Activated CD4-positive, alpha-beta T cell treated with anti-CD3 and anti-CD28 coated beads for 24 hours (primary cell): ENCODE measurements around the gene PRKCI.
"Not testable (repeated sequence)": the region's sequence is repeated elsewhere in the genome, so short reads cannot be mapped to it uniquely, and the experiment has no call there.

Experiments used
- DNase-seq, 2 donors: peaks; one replicate each; pipeline ENCODE4 v3.0.0-alpha.2; 2020; ENCODE audit warnings: low read depth in 2 of 2

PRKCI gene

DNA sequence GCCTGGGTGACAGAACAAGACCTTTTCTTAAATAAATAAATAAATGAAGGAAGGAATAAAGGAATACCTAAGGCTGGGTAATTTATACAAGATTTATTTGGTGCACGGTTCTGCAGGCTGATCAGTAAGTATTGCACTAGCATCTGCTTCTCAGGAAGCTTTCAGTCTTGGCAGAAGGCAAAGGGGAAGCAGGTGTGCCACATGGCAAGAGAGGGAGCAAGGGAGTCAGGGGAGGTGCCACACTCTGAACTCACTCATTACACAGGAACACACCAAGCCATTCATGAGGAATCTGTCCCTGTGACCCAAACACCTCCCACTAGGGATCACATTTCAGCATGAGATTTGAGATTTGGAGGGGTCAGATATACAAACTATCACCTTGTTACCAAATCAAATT, 56.4 kb downstream of the PRKCI start:
- no peak for DNase-seq

DNA sequence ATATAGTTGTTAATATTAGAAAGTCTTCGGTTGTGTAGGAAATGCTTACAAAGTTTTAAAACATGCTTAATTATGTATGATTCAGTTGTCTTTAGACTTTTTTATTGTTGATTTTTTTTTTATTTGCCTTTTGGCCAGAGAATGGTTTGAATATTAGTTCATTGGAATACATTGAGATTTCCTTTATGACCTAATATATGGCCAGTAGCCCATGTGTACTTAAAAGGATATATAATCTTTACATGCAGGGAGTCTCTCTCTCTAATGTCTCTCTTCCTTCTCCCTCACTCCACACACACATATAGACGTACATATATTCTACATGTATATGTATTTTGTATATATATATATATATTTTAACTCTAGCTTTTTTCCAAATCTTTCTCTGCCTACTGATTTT, 68.0 kb downstream of the PRKCI start:
- DNase-seq = no peak

DNA sequence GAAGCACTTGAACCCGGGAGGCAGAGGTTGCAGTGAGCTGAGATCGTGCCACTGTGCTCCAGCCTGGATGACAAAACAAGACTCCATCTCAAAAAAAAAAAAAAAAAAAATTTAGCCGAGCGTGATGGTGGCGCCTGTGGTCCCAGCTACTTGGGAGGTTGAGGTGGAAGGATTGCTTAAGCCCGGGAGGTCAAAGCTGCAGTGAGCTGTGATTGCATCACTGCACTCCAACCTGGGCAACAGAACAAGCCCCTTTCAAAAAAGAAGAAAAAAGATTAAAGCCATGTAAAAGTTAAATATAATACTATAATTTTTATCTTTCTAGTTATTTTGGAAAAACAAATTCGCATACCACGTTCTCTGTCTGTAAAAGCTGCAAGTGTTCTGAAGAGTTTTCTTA, 73.4 kb downstream of the PRKCI start:
- no peak for DNase-seq

DNA sequence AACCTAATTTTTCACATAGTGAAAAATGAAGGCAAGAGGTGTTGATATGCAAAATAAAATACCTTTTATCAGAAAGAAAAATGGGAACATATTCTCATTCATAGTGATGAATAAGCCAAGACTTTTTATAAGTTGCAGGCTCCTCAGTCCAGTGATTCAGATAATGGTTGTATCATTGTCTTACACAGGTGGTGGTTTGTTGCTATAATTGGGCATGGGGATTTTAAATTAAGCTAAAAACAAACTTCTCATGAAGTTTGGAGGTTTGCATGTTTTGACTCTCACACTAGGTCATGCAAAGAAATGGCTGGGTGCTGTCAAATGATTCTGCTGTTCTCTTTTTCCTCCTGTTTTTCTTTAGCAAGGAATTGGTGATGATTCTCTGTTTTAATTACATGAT, 74.5 kb downstream of the PRKCI start:
- no peak for DNase-seq

DNA sequence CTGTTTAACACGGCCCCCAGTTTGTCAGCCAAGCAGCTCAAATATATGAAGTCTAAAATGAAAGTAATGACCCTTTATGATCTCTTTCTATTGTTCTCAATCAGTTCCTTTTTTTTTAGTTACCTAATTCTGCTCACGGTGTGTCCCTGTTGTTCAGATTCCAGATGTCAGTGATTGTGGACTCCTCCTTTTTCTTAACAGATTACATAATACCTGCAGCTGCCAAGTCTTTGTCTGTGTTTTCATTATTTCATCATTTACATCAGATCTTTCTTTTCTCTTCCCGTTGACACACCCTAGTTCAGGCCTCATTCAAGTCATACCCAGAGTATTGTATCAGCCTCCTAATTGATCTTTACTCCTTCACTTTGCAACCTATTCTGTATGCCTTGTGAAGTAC, 79.2 kb downstream of the PRKCI start:
- DNase-seq = no peak

DNA sequence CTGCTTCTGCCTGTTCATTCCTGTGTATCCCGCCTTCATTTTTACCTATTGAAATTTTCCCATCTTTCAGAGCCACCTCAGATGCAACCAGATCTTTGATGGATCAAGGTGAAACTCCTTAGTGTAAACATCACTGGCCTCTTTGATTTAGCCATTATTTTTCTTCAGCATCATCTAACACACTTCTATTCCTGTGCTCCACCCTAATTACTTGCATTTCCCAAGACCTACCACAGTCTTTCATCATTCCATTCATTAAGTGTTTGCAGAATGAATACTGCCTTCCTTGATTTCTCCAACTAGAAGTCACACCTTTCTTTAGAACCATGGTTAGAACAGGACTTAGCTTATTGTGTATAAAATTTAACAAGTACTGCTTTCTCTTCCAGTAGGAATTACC, 79.8 kb downstream of the PRKCI start:
- no peak for DNase-seq

DNA sequence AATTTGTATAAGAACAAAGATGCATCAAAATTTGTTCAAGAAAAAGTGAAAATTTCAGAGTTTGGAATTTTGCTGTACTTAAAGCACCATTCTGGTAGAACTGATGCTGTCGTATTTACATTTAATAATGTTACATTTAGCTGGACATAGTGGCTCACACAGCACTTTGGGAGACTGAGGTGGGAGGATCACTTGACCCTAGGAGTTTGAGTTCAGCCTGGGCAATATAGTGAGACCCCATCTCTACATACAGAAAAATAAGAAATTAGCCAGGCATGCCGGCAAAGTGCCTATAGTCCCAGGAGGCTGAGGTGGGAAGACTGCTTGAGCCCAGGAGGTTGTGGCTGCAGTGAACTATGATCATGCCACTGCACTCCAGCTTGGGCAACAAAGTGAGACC, 83.8 kb downstream of the PRKCI start:
- DNase-seq = no peak

DNA sequence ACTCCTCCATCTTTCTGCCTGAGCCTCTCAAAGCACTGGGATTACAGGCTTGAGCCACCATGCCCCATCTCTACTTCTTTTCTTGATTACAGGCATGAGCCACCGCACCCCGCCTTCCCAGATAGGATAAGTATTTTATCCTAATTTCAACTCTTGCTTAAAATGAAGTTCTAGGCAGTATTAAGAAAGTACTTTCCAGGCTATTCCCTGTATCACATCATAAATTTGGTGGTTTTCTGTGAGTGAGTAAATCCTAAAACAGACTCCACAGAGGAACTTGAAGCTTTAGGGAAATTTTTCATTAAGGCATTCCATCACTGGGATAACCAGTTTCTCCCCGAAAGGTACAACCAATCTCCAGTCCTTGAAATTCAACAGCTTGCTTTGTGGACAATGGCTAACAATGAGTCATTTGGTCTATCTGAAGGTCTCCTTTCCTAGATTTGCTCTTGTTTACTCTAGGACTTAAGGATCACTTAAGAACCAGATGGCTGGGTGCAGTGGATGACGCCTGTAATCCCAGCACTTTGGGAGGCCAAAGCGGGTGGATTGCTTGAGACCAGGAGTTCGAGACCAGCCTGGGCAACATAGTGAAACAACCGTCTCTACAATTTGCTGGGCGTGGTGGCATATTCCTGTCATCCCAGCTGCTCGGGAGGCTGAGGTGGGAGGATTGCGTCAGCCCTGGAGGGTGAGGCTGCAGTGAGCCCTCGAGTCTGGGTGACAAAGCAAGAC, 85.6 kb downstream of the PRKCI start:
- DNase-seq = no peak

GRCh38 chr3:170309046-170309445, 86.8 kb downstream of the PRKCI start:
- no peak for DNase-seq

DNA sequence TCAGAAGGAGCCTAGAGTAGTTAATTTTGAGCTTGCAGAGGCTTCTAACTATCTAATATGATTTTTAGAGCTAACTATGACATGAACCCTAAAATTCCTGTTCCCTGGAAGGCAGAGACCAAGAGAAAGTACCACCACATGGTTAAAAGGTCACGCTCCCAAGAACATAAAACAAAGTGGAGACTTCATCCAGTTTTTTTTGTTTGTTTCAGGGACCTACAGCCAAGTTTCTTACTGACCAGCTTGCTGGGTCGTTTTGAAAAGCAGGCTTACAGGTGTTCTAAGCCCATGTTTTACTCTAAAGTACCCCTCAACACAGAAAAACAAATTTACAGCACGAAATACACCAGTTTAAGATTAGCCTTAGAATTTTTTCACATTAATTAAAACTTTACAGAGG, 95.7 kb downstream of the PRKCI start:
- no peak for DNase-seq

GRCh38 chr3:170320461-170321121, 98.4 kb downstream of the PRKCI start:
- no peak for DNase-seq

DNA sequence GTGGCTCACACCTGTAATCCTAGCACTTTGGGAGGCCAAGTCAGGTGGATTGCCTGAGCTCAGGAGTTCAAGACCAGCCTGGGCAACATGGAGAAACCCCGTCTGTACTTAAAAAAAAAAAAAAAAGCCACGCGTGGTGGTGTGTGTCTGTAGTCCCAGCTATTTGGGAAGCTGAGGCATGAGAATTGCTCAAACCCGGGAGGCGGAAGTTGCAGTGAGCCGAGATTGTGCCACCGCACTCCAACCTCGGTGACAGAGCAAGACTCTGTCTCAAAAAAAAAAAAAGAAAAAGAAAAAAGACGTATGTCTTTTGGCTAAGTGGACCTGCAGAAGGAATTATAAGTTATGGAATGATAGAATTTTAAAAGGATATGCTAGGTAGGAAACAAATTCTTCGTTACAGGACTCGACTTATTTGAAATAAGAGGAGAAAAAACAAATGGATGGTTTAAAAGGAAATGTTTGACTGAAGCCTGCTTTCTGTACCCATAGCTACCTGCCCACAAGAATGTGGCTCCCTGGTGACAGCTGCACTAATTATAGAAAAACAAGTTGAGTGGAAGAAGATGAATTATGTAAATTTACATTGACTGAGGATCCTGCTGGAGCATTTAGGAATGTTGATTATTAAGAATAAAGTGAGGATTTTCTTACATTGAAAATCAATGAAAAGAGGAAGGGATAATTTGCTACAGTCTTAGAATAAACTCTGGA, 99.3 kb downstream of the PRKCI start:
- DNase-seq = no peak

DNA sequence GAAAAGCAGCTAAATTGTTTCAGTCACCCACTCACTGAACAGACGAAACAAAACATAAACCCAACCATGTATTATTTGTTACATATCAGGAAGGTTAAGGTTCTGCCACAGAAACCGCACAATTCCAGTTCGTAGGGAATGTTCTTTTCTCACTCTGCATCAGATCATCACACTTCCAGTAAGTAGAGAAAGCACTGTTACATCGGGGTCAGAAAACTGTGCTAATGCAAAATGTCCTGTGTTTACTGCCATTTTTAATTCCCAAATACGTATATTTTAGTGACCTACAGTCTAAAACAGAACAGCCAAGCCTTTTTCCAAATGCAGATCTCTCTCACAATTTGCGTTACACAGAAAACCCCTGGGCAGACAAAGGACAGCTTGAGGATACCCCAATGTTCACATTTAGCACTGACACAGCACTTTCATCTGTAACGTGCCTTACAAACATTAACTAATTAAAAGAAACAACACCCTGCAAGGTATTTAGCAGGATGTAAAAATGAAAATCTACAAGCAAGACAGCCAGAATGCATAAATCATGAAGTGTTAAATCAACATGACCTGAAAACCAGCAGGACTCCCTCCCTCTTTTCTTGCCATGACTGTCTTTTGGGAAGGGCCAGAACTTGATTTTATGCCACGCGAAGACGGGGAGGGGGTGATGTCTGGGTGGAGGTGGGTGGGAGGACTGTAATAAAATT, 100.5 kb downstream of the PRKCI start:
- DNase-seq = no peak

- DNase-seq = no peak
Observed at GRCh38 chr3:170323331-170323730, 101.1 kb downstream of the PRKCI start.

GRCh38 chr3:170324962-170325361, 102.7 kb downstream of the PRKCI start:
- DNase-seq = no peak

DNA sequence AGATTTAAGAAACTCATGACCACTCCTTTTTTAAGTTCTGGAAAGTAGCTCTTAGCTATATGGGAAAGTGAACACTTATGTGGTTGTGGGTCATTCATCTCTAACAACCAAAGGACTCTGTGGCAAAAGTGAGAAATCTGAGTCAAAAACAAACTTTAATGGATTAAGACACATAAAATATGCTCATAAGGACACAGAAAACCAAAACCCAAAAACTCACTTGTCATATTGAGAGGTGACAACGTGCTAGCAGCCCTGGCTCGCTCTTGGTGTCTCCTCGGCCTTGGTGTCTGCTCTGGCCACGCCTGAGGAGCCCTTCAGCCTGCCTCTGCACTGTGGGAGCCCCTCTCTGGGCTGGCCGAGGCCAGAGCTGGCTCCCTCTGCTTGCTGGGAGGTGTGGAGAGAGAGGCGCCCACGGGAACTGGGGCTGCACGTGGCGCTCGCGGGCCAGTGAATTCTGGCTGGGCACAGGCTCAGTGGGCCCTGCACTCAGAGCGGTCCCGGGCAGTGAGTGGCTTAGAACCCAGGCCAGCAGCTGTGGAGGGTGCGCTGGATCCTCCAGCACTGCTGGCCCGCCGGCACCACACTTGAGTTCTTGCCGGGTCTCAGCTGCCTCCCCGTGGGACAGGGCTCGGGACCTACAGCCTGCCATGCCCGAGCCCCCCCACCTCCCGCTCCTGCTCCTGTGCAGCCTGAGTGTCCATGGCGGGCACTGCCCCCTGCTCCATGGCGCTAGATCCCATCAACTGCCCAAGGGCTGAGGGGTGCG, 105.0 kb downstream of the PRKCI start:
- no peak for DNase-seq

DNA sequence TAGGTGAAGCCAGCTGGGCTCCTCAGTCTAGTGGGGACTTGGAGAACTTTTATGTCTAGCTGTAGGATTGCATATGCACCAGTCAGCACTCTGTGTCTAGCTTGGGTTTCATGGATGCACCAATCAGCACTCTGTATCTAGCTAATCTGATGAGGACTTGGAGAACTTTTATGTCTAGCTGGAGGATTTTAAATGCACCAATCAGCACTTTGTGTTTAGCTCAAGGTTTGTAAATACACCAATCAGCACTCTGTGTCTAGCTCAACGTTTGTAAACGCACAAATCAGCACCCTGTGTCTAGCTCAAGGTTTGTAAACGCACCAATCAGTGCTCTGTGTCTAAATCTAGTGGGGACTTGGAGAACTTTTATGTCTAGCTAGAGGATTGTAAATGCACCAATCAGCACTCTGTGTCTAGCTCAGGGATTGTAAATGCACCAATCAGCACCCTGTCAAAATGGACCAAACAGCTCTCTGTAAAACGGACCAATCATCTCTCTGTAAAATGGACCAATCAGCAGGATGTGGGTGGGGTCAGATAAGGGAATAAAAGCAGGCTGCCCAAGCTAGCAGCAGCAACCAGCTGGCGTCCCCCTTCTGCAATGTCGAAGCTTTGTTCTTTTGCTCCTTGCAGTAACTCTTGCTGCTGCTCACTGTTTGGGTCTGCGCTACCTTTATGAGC, 105.8 kb downstream of the PRKCI start:
- DNase-seq = not testable (repeated sequence)

DNA sequence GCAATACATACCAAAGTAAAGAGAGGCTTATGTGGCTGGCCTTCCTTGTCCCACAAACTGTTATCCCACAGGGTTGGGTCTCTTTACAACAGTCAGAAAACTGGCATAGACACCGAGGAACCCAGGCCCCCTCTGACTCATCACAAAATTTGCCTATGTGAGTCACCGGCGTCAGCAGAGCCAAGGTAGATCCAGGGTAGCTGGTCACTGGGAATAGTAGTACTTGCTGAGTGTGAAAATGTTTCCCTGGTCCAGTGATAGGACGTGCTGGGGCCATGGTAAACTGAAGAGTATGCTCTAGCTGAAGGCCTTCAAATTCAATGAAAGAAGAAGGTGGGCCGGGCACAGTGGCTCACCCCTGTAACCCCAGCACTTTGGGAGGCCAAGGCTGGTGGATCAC, 108.1 kb downstream of the PRKCI start:
- DNase-seq = no peak

DNA sequence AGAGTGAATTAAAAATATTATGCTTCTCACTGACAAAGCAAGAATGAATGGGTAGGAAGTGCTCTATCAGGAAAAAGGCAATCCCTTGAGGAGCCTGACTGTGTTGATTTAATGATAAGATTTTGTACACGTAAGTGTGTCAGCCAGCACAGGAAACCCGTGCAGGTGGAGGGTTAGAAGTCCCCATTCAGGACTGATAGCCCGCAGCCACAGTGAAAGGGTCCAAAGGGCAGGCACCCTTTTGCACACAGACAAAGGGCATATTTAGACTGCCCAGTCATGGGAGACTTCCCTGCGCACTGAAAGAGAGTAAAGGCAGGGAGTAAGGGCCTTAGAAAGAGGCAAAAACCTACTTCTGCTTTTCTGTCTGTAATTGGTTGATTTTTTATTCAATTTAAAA, 108.9 kb downstream of the PRKCI start:
- DNase-seq = no peak

GRCh38 chr3:170337420-170337819, 115.2 kb downstream of the PRKCI start:
- DNase-seq = no peak

DNA sequence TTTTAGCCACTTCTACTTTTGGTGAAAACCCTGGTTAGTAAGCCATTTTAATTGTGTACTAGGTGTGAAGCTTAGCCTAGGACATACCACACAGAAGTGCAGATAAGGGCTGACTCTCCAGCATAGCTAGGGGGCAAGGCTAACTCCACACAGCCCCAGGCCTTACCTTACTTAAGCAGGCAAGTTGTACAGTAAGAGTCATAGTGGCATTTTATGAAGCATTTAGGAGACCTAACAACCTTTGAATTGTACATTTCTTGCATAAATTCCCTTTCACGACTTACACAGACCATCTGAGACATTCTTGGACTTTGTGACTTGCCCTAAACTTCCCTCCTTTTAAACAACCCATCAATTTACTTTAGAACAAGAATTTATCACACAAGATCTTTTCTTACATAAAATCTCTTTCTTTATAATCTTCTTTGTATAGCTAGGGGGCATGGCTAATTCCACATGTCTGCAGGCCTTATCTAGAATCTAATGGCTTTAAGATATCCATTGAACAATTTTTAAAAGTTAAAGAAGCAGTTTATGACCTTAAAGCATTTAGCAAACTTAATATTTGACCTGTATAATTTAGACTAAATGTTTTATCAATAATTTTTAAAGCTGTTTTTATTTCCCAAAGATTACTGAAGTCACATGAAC, 116.6 kb downstream of the PRKCI start:
- no peak for DNase-seq
